ENCODE results near the gene NLRP10.

The NLRP10 gene

DNA sequence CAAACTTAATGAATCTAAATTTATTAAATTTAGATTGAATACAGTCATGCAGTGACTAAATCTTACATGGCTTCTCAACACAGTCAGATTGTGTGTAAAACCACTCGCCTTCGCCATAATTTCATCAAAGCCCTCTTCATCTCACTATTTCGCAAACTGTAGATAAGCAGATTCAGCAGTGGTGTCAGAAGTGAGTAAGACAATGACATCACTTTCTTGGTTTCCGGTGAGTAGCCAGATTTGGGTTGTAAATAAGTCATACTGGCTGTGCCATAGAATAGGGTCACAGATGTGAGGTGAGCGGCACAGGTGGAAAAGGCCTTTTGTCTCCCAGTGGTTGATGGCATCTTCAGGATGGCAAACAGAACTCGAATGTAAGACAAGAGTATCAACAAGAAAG is 37.6 kb downstream of the NLRP10 start:
- Histone ChIP-seq H4K20me1 (ENCODE audit: insufficient read depth, low read length) (no peaks in the 10 kb centered on the region), H3K79me2 (ENCODE audit: low read length) (no peaks in the 10 kb centered on the region), H3K9me3 (ENCODE audit: insufficient read depth, low read length) (0 out of 2 replicates have a peak, but pooled peaks cover 5% of the 10 kb centered on the region), H2AFZ (ENCODE audit: low read depth, low read length) (no peak overlapping the region), H3K9ac (ENCODE audit: low read length) (no peak overlapping the region), H3K27ac (ENCODE audit: low read length) (no peak overlapping the region), H3K4me1 (ENCODE audit: low read length) (no peaks in the 10 kb centered on the region), H3K36me3 (replicated peaks; ENCODE audit: low read depth, low read length) (no peaks in the 10 kb centered on the region), H3K4me2 (ENCODE audit: low read length) (no peak overlapping the region), H3K4me3 (ENCODE audit: low read length) (no peak overlapping the region), H3K27me3 (ENCODE audit: low read depth, low read length) (peaks cover 10% of the 10 kb centered on the region; the same call in 1 of the 2 replicates)
- no peak for TF ChIP-seq EZH2phosphoT487 (IDR thresholded peaks at IDR 0.05; ENCODE audit: low read depth)
- TF ChIP-seq, protein P1, sequence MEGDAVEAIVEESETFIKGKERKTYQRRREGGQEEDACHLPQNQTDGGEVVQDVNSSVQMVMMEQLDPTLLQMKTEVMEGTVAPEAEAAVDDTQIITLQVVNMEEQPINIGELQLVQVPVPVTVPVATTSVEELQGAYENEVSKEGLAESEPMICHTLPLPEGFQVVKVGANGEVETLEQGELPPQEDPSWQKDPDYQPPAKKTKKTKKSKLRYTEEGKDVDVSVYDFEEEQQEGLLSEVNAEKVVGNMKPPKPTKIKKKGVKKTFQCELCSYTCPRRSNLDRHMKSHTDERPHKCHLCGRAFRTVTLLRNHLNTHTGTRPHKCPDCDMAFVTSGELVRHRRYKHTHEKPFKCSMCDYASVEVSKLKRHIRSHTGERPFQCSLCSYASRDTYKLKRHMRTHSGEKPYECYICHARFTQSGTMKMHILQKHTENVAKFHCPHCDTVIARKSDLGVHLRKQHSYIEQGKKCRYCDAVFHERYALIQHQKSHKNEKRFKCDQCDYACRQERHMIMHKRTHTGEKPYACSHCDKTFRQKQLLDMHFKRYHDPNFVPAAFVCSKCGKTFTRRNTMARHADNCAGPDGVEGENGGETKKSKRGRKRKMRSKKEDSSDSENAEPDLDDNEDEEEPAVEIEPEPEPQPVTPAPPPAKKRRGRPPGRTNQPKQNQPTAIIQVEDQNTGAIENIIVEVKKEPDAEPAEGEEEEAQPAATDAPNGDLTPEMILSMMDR (IDR thresholded peaks at IDR 0.05; ENCODE audit: low read depth, low read length): no peak

DNA sequence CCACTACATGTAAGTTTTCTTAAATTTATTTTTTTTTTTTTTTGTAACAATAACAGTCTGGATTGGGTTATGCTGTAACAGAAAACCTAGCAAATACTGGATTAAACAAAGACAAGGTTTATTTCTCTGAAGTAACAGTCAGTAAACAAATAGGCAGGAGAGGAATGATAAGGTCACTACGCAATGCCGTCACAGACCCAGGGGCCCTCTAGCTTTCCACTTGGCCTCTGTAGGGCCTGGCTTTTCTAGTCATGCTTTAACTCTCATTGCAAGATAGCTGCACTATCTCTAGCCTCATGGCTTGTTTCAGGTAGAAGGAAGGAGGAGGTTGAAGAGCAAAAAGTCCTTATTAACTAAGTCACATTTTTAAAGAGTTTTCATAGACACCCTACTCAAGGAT is 40.7 kb downstream of the NLRP10 start:
- Histone ChIP-seq H3K27ac (ENCODE audit: low read length) (no peak overlapping the region), H3K4me1 (ENCODE audit: low read length) (no peaks in the 10 kb centered on the region), H3K27me3 (ENCODE audit: low read depth, low read length) (no peaks in the 10 kb centered on the region), H3K9me3 (ENCODE audit: insufficient read depth, low read length) (0 out of 2 replicates have a peak, but pooled peaks cover 5% of the 10 kb centered on the region), H3K4me3 (ENCODE audit: low read length) (no peak overlapping the region), H3K9ac (ENCODE audit: low read length) (no peak overlapping the region), H4K20me1 (ENCODE audit: insufficient read depth, low read length) (no peaks in the 10 kb centered on the region), H3K4me2 (ENCODE audit: low read length) (no peak overlapping the region), H3K36me3 (replicated peaks; ENCODE audit: low read depth, low read length) (no peaks in the 10 kb centered on the region), H3K79me2 (ENCODE audit: low read length) (no peaks in the 10 kb centered on the region), H2AFZ (ENCODE audit: low read depth, low read length) (no peak overlapping the region)
- TF ChIP-seq, protein P1 (IDR thresholded peaks at IDR 0.05; ENCODE audit: low read depth, low read length): no peak
- no peak for TF ChIP-seq EZH2phosphoT487 (IDR thresholded peaks at IDR 0.05; ENCODE audit: low read depth)

DNA sequence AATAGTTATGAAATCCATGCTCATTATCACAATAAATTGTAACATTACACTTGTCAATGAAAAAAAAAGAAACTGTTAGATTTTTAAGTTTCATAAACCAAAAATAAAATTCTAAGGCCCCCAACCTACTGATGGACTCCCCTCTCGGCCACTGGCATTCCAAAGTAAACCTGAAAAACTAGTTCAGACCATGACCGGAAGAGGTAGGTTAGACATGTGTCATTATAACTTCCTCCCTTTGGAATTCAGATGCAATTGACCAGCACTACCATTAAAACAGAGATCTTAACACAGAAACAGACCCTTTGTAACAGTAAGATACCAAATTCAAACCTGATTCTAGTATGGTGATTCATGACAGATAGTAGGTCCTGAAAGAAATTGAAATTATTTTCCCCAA is 47.1 kb downstream of the NLRP10 start:
- H3K27me3 ChIP-seq (ENCODE audit: low read depth, low read length): no peaks in the 10 kb centered on the region
- no peak overlapping the region for H3K4me3 ChIP-seq (ENCODE audit: low read length)
- no peak overlapping the region for H3K4me2 ChIP-seq (ENCODE audit: low read length)
- H3K27ac ChIP-seq (ENCODE audit: low read length): no peak overlapping the region
- H3K36me3 ChIP-seq (replicated peaks; ENCODE audit: low read depth, low read length): no peaks in the 10 kb centered on the region
- H3K79me2 ChIP-seq (ENCODE audit: low read length): no peaks in the 10 kb centered on the region
- no peaks in the 10 kb centered on the region for H4K20me1 ChIP-seq (ENCODE audit: insufficient read depth, low read length)
- H3K4me1 ChIP-seq (ENCODE audit: low read length): no peaks in the 10 kb centered on the region
- H2AFZ ChIP-seq (ENCODE audit: low read depth, low read length): no peak overlapping the region
- H3K9me3 ChIP-seq (ENCODE audit: insufficient read depth, low read length): no peaks in the 10 kb centered on the region; the same call in 1 of the 2 replicates
- TF ChIP-seq EZH2phosphoT487 (IDR thresholded peaks at IDR 0.05; ENCODE audit: low read depth): no peak
- TF ChIP-seq, protein P1 (IDR thresholded peaks at IDR 0.05; ENCODE audit: low read depth, low read length): no peak
- no peak overlapping the region for H3K9ac ChIP-seq (ENCODE audit: low read length)

All from OCI-LY3 (cell line).